Stomach smooth muscle (tissue), 2 donors: Measurements from ENCODE around the gene ADGRL3.

Experiments
- H3K27ac ChIP-seq: one replicate; pipeline ENCODE4 v1.7.0; 2013; ENCODE audit warnings: mild to moderate bottlenecking, low read length, inconsistent platforms
- H3K27me3 ChIP-seq, 2 donors: one replicate each; pipeline ENCODE4 v1.7.0; 2013; ENCODE audit warnings: low read length in 2 of 2; ENCODE audit not compliant: insufficient read depth in 2 of 2, control insufficient read depth in 1 of 2
- H3K36me3 ChIP-seq, 2 donors: one replicate each; pipeline ENCODE4 v1.7.0; 2013; ENCODE audit warnings: low read length in 2 of 2; ENCODE audit not compliant: control insufficient read depth in 2 of 2, insufficient read depth in 2 of 2
- H3K4me1 ChIP-seq: one replicate; pipeline ENCODE4 v1.7.0; 2013; ENCODE audit warnings: low read length; ENCODE audit not compliant: control insufficient read depth, insufficient read depth
- H3K4me3 ChIP-seq, 2 donors: one replicate each; pipeline ENCODE4 v1.7.0; 2013; ENCODE audit warnings: low read length in 2 of 2
- H3K9ac ChIP-seq, 2 donors: one replicate each; pipeline ENCODE4 v1.7.0; 2013; ENCODE audit warnings: low read length in 2 of 2, mild to moderate bottlenecking in 1 of 2
- H3K9me3 ChIP-seq, 2 donors: one replicate each; pipeline ENCODE4 v1.7.0; 2013; ENCODE audit warnings: low read length in 2 of 2; ENCODE audit not compliant: control insufficient read depth in 2 of 2
- donor health status: healthy.
- donor health status: Pancreatic carcinoma.

The ADGRL3 gene

DNA sequence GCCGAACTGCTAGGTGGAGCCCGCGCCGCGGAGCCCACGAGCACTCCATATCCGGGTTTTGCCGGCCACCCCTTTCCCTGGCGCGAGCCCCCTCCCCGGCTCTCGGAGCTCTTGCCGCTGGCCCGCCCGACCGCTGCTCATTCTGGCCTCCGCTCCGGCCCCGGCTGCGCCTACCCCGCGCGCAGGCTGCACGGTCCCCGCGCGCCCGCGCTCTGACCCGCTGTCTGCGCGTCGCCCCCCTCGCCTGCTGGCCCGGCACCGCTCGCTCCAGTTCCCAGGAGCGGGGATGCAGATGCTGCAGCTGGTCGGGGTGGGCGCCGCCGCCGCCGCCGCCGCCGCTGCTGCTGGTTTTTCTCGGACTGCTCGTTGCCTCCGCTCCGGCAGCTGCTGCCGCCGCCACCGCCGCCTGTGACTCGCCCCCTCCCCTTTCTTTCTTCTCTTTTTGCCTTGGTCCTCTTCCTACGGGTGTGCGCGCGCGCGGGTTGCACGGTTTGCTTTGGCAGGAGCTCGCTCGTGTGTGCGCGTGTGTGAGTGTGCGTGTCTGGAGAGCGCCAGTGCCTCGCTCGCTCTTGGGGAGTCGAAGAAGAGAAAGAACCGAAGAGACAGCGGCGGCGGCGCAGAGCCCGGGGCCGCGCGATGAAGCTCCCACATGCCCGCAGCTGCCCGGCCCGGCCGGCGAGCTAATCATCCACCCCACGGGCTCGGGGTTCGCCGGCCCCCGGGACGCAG, at the start of gene ADGRL3:
ADGRL3 (plus strand) TSS at position 140 of the 729 bp plus-strand sequence.
- Histone ChIP-seq H3K36me3 (no peaks in the 10 kb centered on the region), H3K4me1 (peaks cover 12% of the 10 kb centered on the region), H3K9ac (peak within 1 kb of the TSS in 1 of 2 donors; percentile 23), H3K4me3 (peak within 1 kb of the TSS; percentile 76 to 84), H3K27me3 (peaks cover 15 to 37% of the 10 kb centered on the region in 2 donors), H3K27ac (no peak within 1 kb of the TSS), H3K9me3 (no peaks in the 10 kb centered on the region)

DNA sequence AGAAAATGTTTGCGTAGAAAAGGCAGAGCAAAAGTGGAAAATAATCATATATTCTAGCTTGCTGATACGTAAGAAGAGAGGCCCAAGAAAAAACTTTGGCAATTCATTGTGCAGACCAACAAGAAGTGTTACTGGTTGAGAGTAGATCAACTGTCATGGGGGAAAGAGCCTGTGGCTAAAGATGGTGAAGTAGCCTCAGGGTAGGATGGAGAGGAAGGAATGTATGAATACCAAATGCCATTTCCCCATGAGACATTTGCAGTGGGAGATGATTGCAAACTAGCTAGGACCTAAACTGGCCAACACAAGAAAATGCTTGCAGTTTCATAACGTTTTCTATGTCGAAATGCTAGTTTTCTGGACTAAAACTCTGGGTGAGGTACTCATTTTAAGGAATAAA, 47.7 kb upstream of the ADGRL3 start:
- Histone ChIP-seq H3K27me3 (no peaks in the 10 kb centered on the region), H3K9ac (no peak overlapping the region), H3K27ac (no peak overlapping the region), H3K36me3 (no peaks in the 10 kb centered on the region), H3K4me3 (no peak overlapping the region), H3K4me1 (no peaks in the 10 kb centered on the region), H3K9me3 (no peaks in the 10 kb centered on the region)

DNA sequence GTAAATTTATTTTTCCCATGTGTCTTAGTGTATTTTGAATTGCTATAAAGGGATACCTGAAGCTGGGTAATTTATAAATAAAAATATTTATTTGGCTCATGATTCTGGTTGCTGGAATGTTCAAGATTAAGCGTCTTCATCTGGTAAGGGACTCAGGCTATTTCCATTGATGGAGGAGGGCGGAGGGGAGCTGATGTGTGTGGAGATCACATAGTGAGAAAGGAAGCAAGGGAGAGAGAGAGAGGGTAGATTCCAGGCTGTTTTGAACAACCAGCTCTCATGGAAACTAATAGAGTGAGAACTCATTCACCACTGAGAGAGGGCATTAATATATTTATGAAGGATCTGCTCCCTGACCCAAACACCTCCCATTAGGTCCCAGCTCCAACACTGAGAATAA, 39.6 kb upstream of the ADGRL3 start:
- Histone ChIP-seq H3K27ac (no peak overlapping the region), H3K4me1 (no peaks in the 10 kb centered on the region), H3K27me3 (no peaks in the 10 kb centered on the region), H3K36me3 (no peaks in the 10 kb centered on the region), H3K4me3 (no peak overlapping the region), H3K9me3 (no peaks in the 10 kb centered on the region), H3K9ac (no peak overlapping the region)

DNA sequence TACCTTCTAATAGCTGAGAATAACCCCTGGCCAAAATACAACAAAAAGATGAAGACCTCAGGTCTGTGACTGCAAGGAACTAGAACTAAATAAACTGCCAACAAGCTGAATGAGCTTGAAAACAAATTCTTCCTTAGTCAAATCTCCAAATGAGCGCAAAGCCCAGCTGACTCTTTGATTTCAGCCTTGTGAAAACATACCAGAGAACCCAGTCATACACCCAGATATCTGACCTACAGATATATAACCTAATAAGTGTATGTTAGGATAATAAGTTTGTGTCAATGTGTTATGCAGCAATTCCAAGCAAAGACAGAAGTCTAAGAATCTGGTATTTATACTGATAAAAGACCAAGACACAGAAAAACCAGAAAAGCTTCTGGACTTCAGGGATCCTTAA, 38.0 kb upstream of the ADGRL3 start:
- Histone ChIP-seq H3K36me3 (no peaks in the 10 kb centered on the region), H3K4me3 (no peak overlapping the region), H3K27me3 (no peaks in the 10 kb centered on the region), H3K9me3 (no peaks in the 10 kb centered on the region), H3K4me1 (no peaks in the 10 kb centered on the region), H3K9ac (no peak overlapping the region), H3K27ac (no peak overlapping the region)

DNA sequence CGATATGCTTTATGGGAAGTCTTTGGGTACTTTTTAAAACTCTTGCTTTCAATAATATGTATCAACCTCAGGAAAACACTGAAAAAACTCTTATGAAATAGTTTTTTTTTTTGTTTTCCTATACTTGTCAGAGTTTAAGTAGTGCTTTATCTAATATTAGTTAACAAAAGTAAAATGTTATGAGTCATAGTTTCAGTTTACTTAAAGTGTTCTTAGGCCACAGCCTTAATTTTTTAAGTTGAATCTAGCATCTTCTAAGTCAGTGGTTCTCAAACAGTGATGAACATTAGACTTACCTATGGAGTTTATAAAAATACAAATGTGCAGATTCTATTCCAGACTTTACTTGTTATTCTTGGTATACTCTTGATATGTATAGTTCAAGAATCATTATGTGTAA, 26.3 kb upstream of the ADGRL3 start:
- Histone ChIP-seq H3K9ac (no peak overlapping the region), H3K9me3 (no peaks in the 10 kb centered on the region), H3K27ac (no peak overlapping the region), H3K36me3 (no peaks in the 10 kb centered on the region), H3K27me3 (no peaks in the 10 kb centered on the region), H3K4me3 (no peak overlapping the region), H3K4me1 (no peaks in the 10 kb centered on the region)

DNA sequence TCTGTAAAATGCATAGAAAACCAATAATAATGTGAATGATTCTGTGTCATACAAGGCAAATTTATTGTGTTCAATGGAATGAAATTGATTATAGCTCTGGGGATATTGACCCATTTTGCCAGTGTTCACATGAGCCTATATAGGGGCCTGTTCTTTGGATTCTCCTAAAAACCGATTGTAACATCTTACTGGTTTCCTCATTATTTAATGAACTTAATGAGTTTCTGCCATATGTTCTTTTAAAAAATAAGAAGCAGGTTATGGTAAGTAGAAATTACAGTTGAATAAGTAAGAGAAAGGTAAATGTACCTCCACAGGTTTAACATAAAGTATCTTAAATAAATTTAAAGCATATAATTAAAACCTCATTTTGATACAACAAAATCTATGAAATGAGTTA, 24.6 kb upstream of the ADGRL3 start:
- Histone ChIP-seq H3K9ac (no peak overlapping the region), H3K27me3 (no peaks in the 10 kb centered on the region), H3K4me3 (no peak overlapping the region), H3K27ac (no peak overlapping the region), H3K9me3 (no peaks in the 10 kb centered on the region), H3K36me3 (no peaks in the 10 kb centered on the region), H3K4me1 (no peaks in the 10 kb centered on the region)

GRCh38 chr4:61177367-61177766, 22.8 kb upstream of the ADGRL3 start:
- Histone ChIP-seq H3K36me3 (no peaks in the 10 kb centered on the region), H3K4me1 (no peaks in the 10 kb centered on the region), H3K27ac (no peak overlapping the region), H3K4me3 (no peak overlapping the region), H3K27me3 (no peaks in the 10 kb centered on the region), H3K9ac (no peak overlapping the region), H3K9me3 (no peaks in the 10 kb centered on the region)

GRCh38 chr4:61180405-61180804, 19.7 kb upstream of the ADGRL3 start:
- Histone ChIP-seq H3K9ac (no peak overlapping the region), H3K9me3 (peaks cover 0 to 7% of the 10 kb centered on the region in 2 donors), H3K4me1 (no peaks in the 10 kb centered on the region), H3K27ac (no peak overlapping the region), H3K36me3 (no peaks in the 10 kb centered on the region), H3K4me3 (no peak overlapping the region), H3K27me3 (no peaks in the 10 kb centered on the region)

DNA sequence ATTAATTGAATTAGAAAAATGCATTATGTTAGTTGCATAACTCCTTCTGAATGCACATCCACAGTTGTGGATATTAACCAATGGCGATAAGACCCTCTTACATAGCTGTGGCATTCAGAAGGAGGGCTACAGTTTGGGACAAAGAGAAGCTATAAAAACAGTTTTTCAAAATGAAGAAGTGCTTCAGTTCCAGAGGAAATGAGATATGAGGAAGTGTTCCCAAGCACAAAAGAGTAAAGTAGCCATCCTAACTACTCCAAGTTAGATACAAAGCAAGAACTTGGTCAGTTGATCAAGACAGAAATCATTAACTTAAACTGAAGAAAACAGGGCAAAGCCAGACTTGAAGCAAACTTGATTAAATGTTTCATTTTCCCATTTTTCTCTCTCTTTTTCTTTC, 17.2 kb upstream of the ADGRL3 start:
- Histone ChIP-seq H3K4me3 (no peak overlapping the region), H3K4me1 (no peaks in the 10 kb centered on the region), H3K27ac (no peak overlapping the region), H3K9ac (no peak overlapping the region), H3K9me3 (peaks cover 0 to 7% of the 10 kb centered on the region in 2 donors), H3K27me3 (no peaks in the 10 kb centered on the region), H3K36me3 (no peaks in the 10 kb centered on the region)

DNA sequence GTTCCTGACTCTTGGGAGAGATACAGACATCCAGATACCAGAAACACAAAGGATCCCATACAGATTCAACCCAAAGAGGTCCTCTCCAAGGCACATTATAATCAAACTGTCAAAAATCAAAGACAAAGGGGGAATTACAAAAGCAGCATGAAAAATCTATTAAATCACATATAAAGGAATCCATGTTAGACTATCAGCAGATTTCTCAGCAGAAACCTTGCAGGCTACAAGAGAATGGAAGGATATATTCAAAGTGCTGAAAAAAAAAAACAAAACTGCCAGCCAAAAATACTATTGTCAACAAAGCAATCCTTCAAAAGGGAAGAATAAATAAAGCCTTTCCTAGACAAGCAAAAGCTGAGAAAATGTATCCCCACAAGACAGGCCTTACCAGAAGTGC, 14.8 kb upstream of the ADGRL3 start:
- Histone ChIP-seq H3K27ac (no peak overlapping the region), H3K27me3 (no peaks in the 10 kb centered on the region), H3K9ac (no peak overlapping the region), H3K4me3 (no peak overlapping the region), H3K36me3 (no peaks in the 10 kb centered on the region), H3K4me1 (no peaks in the 10 kb centered on the region), H3K9me3 (peaks cover 0 to 7% of the 10 kb centered on the region in 2 donors)

DNA sequence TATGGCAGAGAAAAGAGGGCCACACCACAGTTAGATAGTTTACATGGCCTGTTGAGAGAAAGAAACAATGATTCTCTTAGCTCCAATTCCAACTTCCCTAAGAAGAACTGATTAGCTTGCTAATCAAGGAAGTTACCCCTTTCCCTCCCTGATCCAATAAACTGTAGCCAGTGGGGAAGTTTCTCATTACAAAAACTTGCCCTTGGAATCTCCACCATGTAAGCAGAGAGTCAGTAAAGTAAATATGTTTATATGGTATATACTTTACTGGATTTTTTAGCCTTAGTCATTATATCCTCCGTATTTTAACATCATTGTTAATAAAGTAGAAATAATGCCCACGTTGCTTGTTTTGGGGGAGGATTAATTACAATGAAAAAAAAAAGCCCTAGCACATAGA, 7.7 kb upstream of the ADGRL3 start:
- Histone ChIP-seq H3K9ac (no peak overlapping the region), H3K27me3 (no peaks in the 10 kb centered on the region), H3K9me3 (no peaks in the 10 kb centered on the region), H3K4me1 (no peaks in the 10 kb centered on the region), H3K27ac (no peak overlapping the region), H3K36me3 (no peaks in the 10 kb centered on the region), H3K4me3 (no peak overlapping the region)
